DND-41 (cell line): ENCODE data around the gene CAND2.

ENCODE experiments used
- EZH2 ChIP-seq: IDR thresholded peaks from 3 replicates; pipeline ENCODE4 v1.6.1; 2012; ENCODE audit warnings: borderline replicate concordance, low read depth, mild to moderate bottlenecking, moderate library complexity, low read length, inconsistent platforms; ENCODE audit not compliant: severe bottlenecking
- TF ChIP-seq, protein P1 (sequence below): IDR thresholded peaks from 2 replicates; pipeline ENCODE4 v1.5.1; 2012; ENCODE audit warnings: borderline replicate concordance, low read length, moderate library complexity, mild to moderate bottlenecking; ENCODE audit not compliant: poor library complexity, severe bottlenecking; ENCODE audit errors: extremely low read depth

DNA sequence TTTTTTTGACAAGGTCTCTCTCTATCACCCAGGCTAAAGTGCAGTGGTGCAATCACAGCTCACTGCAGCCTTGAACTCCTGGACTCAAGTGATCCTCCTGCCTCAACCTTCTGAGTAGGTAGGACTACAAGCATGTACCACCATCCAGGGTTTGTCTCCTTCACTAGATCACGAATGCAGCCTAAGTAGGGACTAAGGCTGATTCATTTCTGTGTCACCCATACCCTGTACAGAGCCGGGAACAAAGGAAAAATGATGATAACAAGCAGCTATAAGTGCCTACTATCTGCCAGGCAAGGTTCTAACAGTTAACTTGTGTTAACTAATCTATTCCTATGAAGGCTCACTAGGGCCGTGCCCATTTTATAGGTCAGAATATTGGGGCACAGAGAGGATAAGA is 44.4 kb upstream of the CAND2 start:
- TF ChIP-seq, protein P1, sequence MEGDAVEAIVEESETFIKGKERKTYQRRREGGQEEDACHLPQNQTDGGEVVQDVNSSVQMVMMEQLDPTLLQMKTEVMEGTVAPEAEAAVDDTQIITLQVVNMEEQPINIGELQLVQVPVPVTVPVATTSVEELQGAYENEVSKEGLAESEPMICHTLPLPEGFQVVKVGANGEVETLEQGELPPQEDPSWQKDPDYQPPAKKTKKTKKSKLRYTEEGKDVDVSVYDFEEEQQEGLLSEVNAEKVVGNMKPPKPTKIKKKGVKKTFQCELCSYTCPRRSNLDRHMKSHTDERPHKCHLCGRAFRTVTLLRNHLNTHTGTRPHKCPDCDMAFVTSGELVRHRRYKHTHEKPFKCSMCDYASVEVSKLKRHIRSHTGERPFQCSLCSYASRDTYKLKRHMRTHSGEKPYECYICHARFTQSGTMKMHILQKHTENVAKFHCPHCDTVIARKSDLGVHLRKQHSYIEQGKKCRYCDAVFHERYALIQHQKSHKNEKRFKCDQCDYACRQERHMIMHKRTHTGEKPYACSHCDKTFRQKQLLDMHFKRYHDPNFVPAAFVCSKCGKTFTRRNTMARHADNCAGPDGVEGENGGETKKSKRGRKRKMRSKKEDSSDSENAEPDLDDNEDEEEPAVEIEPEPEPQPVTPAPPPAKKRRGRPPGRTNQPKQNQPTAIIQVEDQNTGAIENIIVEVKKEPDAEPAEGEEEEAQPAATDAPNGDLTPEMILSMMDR, result no peak
- no peak for TF ChIP-seq EZH2
